Measurements from ENCODE around the gene AK5.
"Not testable (repeated sequence)": the region's sequence is repeated elsewhere in the genome, so short reads cannot be mapped to it uniquely, and the experiment has no call there.

Gene AK5

DNA sequence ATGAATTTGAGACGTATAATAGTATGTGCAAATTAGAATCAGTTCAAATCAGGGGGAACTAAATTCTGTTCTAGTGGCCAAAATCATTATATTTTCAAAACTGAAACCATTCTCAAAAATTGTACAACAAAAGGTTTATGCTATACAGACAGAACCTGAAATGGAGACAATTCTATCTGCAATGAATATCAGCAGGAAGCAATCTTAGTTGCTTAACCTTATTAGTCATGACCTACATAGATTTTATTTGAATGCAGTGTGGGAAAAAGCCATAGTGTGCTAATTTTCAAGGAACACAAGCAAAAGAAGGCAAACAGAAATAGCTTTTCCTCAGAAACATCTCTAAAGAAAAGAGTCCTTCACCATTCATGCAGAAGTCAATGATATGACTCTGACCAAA is 6.5 kb downstream of the AK5 start:
- DNase-seq: no peak

DNA sequence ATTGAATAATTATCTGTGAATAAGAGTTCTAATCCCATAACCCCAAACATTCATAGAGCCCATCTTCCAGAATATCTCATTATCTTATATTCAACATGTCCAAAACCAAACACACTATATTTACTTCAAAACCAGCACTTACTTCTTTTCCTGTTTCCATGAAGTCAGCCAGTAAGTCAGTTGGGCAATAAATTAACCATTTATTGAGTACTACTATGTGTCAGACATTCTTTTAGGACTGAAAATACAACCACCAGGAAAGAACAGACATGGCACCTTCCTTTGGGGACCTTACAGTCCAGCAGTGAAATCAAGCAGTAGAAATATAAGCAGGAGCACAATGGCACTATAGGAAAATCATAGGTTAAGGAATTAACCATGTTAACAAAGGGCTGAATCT is 8.8 kb downstream of the AK5 start:
- DNase-seq: no peak

DNA sequence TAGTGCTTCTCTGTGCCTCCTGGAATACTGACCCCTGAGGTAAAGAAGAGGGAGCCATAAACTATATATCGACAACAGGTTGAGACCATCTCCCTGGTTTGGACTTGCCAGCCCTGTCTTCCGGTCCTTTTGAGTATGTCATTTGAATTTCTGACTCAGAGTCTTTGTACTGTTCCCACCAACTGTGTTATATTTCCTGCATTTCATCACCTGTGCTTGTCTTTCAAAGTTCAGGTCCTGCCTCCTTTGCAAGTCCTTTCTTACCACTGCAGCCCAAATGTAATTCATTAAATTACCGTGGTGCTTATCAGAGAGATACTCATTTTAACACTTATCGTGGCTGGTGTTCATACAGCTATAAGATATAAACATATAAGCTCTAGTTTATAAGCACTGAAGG is 10.7 kb downstream of the AK5 start:
- no peak for DNase-seq

DNA sequence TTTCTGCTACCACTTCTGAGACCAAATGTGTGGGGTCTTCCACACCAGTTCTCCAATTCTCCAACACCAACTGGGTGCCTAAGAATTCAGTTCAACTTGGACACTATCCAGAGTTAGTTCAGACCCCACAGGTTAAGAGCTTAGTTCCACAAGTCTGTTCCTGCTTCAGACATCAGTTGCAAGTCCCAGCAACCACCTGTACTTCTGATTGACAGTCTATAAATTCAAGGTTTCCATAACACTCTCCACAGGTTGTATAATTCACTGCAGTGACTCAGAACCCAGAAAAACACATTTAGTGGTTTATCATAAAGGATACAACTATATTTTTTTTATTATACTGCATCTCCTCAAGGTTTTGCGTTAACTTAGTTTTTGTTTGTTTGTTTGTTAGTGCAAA is 18.7 kb downstream of the AK5 start:
- DNase-seq: no peak

DNA sequence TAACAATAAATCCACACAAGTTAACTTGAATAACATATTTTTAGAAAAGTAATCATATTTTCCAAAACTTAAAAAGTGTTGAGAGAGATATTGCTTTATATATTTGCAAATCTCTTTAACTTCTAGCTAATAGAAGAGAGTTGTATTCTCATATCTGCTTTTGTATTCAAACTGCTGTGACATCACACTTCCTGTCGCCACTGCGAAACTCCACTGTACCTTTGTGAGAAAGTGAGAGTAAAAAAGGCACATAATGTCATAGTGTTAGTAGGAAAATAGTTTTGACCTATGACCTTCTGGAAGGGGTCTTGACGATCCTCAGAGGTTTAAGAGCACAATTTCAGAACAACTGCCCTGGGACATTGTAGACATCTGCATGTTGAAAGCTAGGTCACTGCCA is 21.6 kb downstream of the AK5 start:
- no peak for DNase-seq

DNA sequence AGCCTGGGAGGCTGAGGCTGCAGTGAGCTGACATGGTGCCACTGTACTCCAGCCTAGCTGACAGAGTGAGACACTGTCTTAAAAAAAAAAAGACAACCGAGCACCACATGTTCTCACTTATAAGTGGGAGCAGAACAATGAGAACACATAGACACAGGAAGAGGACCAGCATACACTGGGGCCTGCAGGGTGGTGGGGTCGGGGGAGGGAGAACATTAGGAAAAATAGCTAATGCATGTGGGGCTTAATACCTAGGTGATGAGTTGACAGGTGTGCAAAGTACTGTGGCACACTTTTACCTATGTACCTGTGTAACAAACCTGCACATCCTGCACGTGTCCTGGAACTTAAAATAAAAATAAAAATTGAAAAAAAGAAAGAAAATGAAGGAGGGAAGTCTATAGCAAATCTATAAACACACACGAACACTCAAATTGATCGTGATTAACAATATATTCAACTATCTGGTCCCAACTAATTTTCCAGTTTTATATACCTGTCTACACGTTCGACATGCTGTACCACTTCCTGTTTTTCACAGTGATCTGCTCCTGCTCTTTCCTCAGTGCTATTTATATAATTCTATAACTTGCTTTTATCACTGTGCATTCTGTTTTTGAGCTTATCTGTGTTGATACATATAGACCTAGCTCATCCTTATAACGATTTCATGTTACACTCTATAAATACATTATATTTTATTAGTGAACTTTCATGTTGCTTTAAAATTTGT is 27.2 kb downstream of the AK5 start:
- no peak for DNase-seq

DNA sequence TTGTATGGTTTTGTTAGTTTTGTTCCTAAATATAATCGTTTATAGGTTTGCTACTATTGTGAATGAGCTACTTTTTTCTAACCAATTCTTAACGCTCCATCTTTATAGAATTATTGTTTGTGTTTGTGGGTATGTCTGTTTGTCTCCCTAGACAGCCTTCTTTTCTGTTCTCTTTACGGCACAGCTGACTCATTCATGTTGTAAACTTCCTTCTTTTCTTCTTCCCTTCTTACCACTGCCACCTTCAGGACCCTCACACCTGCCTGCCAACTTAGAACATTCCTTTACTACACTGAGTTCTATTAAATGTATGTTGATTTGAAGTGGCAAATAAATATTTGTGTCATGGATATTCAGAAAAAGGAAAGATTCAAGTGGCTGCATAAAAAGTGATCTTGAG is 29.1 kb downstream of the AK5 start:
- no peak for DNase-seq

DNA sequence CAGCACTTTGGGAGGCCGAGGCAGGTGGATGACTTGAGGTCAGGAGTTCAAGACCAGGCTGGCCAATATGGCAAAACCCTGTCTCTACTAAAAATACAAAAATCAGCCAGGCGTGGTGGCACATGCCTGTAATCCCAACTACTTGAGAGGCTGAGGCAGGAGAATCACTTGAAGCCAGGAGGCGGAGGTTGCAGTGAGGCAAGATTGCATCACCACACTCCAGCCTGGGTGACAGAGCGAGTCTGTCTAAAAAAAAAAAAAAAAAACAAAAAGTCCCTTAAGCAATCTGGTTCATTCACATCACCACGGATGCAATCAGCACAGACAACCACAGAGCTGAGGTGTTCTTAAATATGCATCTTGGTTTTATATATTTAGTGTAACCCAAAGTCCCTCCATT is 30.5 kb downstream of the AK5 start:
- not testable (repeated sequence) for DNase-seq

DNA sequence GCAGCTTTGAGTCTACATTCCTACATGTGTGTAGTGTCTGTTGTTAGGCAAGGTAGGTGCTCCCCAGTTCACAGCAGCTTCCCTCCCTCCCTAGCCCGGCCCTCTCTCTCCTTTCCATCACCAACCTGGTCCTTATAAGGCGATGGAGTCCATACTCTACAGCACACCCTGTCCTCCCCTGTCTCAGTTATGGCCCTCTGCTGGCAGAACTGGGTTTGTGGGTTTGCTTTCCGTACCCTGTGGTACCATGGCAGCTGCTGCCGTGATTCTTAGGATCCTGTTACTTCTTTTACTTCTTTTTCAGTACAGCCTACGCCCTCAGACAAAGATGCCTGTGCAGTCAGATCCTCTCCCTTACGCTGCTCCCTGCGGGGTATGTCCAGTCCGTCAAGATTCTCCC is 31.7 kb downstream of the AK5 start:
- peak; percentile 11 for DNase-seq

DNA sequence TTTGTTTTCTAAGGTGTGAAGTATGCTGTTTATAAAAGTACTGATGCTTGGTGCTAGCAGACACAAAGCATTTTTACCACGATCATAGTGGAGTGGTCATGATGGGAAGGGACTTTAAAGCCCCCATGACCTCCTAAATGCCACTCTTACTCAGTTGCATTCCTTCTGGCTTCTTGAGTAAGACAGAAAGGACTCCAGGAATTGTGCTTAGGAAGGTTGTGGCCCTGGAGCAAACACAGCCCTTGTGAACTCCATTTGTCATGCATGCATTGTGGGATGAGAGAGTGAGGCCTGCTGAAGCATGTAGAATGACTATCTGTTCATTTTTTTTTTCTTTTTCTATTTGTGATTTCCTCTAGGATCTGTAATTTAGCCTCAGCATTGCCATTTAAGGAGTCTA is 34.2 kb downstream of the AK5 start:
- no peak for DNase-seq

DNA sequence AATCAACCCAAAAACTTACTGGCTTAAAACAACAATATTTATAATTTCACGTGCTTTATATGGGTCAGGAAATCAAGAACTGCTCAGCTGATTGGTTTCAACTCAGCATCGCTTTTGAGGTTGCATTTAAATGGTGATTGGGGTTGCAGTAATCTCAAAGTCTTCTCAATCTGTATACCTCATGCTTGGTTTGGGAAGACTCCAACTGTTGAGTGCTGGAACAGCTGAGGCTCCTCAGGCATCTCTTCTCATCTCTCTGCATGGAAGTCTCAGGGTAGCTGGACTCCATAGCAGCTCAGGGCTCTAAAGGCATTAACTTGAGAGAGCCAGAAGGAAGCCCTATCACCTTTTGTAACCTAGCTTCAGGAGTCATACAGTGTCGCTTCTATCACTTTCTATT is 35.1 kb downstream of the AK5 start:
- no peak for DNase-seq

DNA sequence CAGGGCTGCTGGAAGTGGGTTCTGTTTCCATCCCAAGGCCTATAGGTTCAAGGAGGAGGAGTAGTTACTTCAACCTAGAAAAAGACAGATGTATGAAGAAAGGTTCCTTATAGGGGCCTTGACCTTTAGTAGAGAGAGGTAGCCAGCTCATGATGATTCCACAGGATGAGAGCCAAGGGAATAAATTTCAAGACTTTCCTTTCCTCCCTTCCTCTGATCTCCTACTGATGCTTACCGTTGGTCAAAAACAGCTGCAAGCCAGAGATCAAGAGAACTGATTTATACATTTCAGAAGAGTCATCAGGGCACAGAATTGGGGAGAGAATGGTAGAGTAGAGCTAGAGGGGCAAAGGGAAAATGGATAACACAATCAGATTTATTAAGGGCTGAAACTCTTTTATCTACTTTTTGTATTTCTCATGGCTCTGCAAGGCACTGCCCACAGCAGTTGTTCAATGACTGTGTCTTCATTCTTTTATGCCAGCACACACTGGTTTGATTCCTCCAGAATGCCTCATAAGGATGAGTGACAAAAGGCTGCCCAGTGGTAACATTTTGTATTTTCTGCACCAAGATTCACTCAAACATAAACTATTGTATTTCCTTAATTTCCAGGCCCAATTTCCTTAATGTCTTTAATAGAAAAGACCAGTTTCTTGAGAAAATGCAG is 37.4 kb downstream of the AK5 start:
- DNase-seq: no peak

DNA sequence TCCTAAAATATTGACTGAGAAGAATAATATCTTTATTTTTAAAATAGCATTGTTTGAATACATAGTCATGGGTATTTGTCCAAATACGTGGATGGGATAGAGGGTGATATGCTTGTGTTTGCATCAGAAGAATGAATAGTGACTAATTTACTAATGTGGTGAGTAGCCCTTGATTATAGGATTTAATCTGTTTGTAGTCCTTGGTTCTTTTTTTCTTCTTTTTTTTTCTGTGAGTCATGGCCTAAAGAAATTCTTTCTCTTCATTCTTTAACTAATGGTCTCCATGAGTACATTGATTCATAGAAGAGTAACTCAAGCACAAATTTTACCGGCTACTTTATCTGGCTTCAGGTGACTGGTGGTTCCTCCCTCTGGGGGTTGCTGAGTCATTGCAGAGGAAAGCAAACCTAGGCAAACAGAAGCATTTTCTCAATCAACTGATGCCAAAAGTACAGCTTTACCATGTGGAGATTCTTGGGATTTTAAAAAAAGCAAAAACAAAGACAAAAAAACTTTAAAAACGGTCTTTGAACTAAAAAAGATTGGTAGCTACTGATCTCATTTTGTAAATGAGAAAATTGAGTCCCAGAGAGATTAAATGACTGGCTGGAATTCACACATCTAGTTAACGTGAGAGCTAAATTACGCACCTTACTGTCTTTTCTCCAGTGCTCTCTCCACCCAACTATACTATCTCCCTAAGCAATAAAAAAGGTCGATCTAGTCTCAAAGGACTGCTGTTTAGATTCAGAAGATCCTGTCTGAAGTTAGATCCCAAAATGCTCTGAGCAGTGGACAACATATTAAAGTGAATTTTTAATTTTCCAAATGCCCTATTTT is 40.5 kb downstream of the AK5 start:
- DNase-seq: no peak

DNA sequence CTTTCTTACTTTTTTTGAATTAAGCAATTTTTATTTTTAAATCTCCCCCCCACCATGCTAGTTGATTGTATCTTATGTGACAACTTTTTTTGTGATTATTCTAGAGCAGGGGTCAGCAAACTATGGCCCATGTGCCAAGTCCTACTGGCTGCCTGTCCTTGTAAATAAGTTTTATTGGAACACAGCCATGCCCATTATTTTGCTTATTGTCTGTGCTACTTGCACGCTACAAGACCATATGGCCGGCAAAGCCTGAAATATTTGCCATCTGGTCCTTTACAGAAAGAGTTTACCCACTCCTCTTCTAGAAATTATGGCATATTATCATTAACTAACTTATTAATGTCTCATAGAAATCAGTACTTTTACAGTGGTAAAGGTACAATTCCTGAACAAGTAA is 51.7 kb downstream of the AK5 start:
- no peak for DNase-seq

DNA sequence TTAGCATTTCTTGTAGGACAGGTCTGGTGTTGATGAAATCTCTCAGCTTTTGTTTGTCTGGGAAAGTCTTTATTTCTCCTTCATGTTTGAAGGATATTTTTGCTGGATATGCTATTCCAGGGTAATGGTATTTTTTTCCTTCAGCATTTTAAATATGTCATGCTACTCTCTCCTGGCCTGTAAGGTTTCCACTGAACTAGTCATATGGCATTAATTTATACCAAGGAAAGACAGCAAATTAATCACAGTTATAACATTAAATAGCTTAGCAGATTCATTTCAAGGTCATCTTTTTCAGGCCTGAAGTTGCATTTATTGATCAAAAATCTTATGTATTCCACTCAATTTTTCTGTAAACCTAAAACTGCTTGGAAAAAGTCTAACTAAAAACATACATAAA is 54.9 kb downstream of the AK5 start:
- no peak for DNase-seq

DNA sequence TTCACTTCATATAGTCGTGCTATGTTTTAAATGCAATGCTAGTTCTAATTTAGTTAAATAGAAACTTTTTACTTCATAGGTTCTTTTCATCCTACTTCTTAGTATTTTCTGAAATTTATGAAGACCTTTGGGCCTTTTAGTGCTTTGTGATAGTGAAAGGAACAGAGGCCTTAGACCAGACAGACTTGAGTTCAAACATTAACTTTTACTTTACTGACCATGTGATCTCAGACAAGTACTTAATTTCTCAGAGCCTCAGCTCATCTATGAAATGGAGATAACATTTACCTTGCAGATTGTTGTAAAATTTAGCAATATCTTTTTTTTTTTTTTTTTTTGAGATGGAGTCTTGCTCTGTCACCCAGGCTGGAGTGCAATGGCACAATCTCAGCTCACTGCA is 57.5 kb downstream of the AK5 start:
- DNase-seq: no peak

DNA sequence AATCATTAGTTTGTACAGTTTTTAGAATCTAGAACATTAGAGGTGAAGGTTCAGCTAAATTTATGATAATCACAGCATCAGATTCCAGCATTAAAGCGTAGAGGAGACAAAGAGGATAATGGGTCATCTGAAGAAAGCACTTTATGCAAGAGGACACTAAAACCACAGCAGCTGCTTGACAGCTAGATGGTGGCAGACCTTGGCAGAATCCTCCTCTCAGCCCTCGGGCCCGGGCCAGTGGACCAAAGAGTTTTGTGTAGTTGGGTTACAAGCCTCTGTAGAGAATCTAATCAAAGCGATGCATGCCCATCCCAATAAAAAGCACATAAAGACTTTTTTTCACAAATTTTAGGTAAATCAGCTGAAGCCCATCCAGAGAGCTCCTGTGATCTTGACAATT is 59.4 kb downstream of the AK5 start:
- DNase-seq: no peak

DNA sequence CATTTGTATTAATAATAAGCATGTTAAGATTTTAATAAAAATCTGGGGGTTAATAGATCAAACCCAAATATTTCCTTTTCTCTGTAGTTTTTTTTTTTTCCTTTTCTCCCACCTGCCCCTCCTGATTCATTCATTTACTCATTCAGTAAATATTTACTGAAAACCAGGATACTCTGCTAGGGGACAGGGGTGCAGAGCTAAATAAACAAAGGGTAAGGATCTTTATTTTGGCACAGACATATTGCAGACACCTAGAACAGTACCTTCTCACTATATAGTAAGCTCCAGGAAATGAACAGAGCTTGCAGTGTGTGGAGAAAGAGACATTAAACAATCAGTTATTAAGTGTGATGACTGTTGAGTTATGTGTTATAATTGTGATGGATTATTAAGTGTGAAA is 60.9 kb downstream of the AK5 start:
- DNase-seq: no peak

DNA sequence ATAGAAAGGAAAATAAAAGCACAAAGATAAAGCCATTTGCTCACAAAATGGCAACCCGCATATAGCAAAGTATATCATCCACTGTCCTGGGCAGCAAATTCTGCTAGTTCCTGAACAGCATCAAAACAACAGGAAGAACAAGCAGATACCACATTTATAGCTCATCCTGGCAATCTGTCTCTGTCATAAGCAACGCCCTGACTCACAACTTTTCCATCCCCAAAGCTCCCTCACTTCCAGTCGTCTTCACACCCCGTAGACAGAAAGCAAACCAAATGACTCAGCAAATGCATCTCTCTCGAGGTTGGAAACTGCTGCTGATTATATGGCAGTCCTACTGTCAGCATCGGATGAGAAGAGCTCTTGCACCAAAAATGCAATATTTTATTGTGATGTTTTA is 65.8 kb downstream of the AK5 start:
- DNase-seq: no peak

DNA sequence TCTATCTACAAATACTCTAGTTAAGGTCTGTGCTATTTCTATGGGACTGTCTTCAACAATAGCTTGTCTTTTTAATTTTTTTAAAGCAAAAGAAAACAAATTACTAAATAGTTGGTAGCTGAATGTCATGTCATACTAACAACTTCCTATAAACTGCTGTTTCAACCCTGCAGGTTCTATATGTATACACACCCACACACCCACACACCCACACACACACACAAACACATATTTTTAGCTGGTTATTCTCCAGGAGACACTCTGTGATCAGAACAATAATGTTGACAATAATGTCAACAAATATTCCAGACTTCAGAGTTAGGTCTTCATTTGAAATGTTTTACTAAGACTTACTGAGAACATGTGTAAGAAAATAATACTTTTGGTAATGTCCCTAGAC is 66.7 kb downstream of the AK5 start:
- DNase-seq: no peak

DNA sequence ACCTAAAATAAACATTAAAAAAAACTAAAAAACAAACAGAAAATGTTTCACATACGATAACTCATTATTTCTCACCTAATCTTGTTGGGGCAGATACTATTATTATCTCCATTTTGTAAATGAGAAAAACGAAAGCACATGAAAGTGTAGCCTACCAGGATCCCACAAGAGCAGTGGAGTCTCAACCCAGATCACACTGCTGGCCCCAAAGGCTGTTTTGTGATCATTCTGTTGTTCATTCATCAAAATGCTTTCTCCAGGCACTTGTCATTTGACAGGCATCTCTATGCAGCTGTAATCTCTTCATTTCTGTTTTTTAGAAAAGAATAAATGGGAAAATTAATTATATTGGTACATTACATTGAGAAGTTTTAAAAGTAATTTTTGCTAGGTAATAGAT is 67.5 kb downstream of the AK5 start:
- no peak for DNase-seq

DNA sequence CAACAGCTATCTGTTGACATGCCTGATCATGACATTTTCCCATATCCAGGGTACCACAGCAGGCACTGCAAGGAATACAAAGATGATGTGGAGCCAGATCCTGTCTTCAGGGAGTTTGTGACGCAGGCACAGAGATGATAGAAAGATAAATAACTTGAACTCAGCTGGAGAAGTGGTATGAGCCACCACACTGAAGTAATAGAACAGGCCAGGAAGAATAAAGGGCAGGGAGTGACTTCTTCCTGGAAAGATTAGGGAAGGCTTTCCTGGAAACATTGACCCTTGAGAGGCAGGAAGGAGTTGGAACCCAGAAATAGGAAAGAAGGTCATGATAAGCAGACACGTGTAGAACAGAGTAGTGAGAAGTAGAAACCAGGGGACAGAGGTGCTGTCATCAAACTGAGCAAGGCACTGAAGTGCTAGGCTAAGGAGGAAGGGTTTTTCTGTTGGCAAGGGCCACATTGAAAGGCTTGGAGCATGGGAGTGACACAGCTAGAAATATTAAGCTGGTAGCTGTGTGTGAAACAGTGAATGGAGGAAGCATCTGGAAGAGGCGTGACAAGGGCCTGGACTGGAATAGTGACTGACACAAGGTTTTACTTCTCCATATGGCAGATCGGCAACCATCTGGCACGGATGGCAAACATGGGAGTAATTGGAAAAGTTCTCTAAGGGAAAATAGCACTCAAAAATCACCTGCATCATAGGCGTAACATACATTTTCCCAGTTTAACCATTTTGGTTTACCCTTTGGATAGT is 68.4 kb downstream of the AK5 start:
- no peak for DNase-seq

DNA sequence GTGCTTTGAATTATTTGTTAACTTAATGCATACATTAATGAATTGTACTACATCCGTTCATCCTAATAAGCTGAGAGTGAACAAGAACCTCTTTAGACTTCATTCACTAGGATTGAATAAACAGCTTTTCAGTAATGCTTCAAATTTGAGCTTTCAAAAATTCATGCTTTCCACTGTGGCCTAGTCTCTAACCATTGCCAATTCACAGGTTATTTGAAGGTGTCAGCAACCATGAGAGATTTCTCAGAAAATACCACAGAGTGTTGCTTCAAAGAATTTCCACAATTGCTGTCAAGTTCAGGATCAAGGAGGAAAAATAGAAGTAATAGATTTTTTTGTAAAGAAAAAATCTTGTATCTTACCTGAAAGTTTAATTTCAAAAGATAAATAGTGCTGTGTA is 72.7 kb downstream of the AK5 start:
- DNase-seq: no peak

Measured in stimulated activated CD4-positive, alpha-beta T cell treated with anti-CD3 and anti-CD28 coated beads, Interleukin-12 subunit alpha, Interleukin-12 subunit beta, amount 100 ng/mL, for 4 hours (primary cell).